ENCODE data around the gene NPY4R. TPM values are rescaled to one million over a fixed set of nuclear protein-coding genes. Genes with fewer than 3 reads are reported as not detected.

NPY4R gene
- total RNA-seq, 3 donors from 2014 or later (not counting 1 experiment from before 2014, with no cell fraction given): not detected

Other genes starting within 250 kb of the NPY4R start
- not detected for gene ANTXRL, start 179.0 kb downstream of the NPY4R start, total RNA-seq
- not detected for gene ANXA8L1, start 90.2 kb downstream of the NPY4R start, total RNA-seq
- gene GPRIN2, start 90.7 kb upstream of the NPY4R start, total RNA-seq: not detected
- gene SYT15, start 113.2 kb upstream of the NPY4R start, total RNA-seq: 1 to 10 TPM in 2 of 3 donors, under 1 TPM in 1; 1.00 to 2.0 (median 1.1) TPM